Tibial nerve (tissue), 4 donors: Measurements from ENCODE around the gene BLZF1. TPM values are rescaled to one million over a fixed set of nuclear protein-coding genes. Genes with fewer than 3 reads are reported as not detected.

Experiments
- DNase-seq, 2 donors: peaks; one replicate each; pipeline ENCODE4 v3.0.0-alpha.2; 2019; ENCODE audit warnings: low spot score in 2 of 2
- H3K27ac ChIP-seq, 4 donors: fragments of 200-600 bp; sonication (generic) in 3 of 4; one replicate each; pipeline ENCODE4 v1.5.1; 2017 to 2019; ENCODE audit warnings: mild to moderate bottlenecking in 1 of 4
- H3K27me3 ChIP-seq, 2 donors: fragments of 200-600 bp; sonication (generic) in 1 of 2; one replicate each; pipeline versions ENCODE4 v1.5.1 to v1.6.0; 2017 to 2019
- H3K36me3 ChIP-seq, 3 donors: fragments of 200-600 bp; sonication (generic); one replicate each; pipeline ENCODE4 v1.5.1; 2018 to 2019
- H3K4me1 ChIP-seq, 4 donors: fragments of 200-600 bp; sonication (generic) in 3 of 4; one replicate each; pipeline ENCODE4 v1.5.1; 2017 to 2019
- H3K4me3 ChIP-seq, 4 donors: fragments of 200-600 bp; sonication (generic) in 3 of 4; one replicate each; pipeline ENCODE4 v1.5.1; 2017 to 2019; ENCODE audit warnings: mild to moderate bottlenecking in 1 of 4, moderate library complexity in 1 of 4
- H3K9me3 ChIP-seq, 4 donors: fragments of 200-600 bp; sonication (generic) in 3 of 4; one replicate each; pipeline ENCODE4 v1.5.1; 2017 to 2019
- CTCF ChIP-seq, 5 experiments: fragments of 200-600 bp in 3 of 5; fragments of 450-650 bp in 2 of 5; sonication (generic) in 3 of 5; IDR thresholded peaks; one replicate each; pipeline ENCODE4 v1.5.1; 2016 to 2019; ENCODE audit warnings: antibody characterized with exemption in 5 of 5, mild to moderate bottlenecking in 3 of 5, moderate library complexity in 2 of 5
- EP300 ChIP-seq, 2 donors: sonication (generic); formaldehyde crosslinking; IDR thresholded peaks; one replicate each; pipeline ENCODE4 v1.6.1; 2017; ENCODE audit warnings: antibody characterized with exemption in 2 of 2, mild to moderate bottlenecking in 1 of 2
- POLR2A ChIP-seq, 2 donors: fragments of 450-650 bp; IDR thresholded peaks; one replicate each; pipeline ENCODE4 v1.6.1; 2017; ENCODE audit warnings: antibody characterized with exemption in 2 of 2, mild to moderate bottlenecking in 2 of 2, moderate library complexity in 2 of 2
- WGBS, 2 donors: methylation state at CpG; one replicate each; pipeline ENCODE4 v1.1.5; 2018; 5-methylcytosine and 5-hydroxymethylcytosine counted together
- total RNA-seq, 4 donors: library from RNA; depleted of rRNA; stranded (reverse); fragments of >200 nt; gene quantifications; one replicate each; pipeline ENCODE4 v1.1.0, GENCODE V29; 2016

Gene BLZF1
- total RNA-seq, 4 donors from 2014 or later, result 17.8 to 36.0 (median 29.4) TPM

GRCh38 chr1:169426174-169426705 lies 58.2 kb downstream of the BLZF1 start:
- Histone ChIP-seq H3K9me3 (peaks cover 0 to 3% (median 0%) of the 10 kb centered on the region in 4 donors), H3K27me3 (no peaks in the 10 kb centered on the region), H3K27ac (no peak overlapping the region), H3K36me3 (no peaks in the 10 kb centered on the region), H3K4me1 (peaks cover 0 to 8% (median 0%) of the 10 kb centered on the region in 4 donors), H3K4me3 (peak overlapping the region in 2 of 4 donors; percentile 45 to 55)
- 48 to 51% methylated on average over 6 of the region's 6 CpGs for WGBS, 2 donors
- TF ChIP-seq EP300 (IDR thresholded peaks at IDR 0.05) (no peak), POLR2A (IDR thresholded peaks at IDR 0.05) (no peak), CTCF (IDR thresholded peaks at IDR 0.05) (no peak)
- DNase-seq, result no peak

- Histone ChIP-seq H3K4me1 (peaks cover 0 to 8% (median 0%) of the 10 kb centered on the region in 4 donors), H3K9me3 (peaks cover 0 to 3% (median 0%) of the 10 kb centered on the region in 4 donors), H3K4me3 (peak within 1 kb of the TSS; percentile 38 to 55 (median 42)), H3K27ac (peak within 1 kb of the TSS in 1 of 4 donors; percentile 3), H3K36me3 (no peaks in the 10 kb centered on the region), H3K27me3 (no peaks in the 10 kb centered on the region)
- DNase-seq, result peak in 1 of 2 donors; percentile 7
- TF ChIP-seq EP300 (IDR thresholded peaks at IDR 0.05) (peak in 1 of 2 donors; percentile 35), CTCF (IDR thresholded peaks at IDR 0.05) (no peak)
- 1 to 2% methylated on average over 29 of the region's 29 CpGs for WGBS, 2 donors
These were observed 59.2 kb downstream of the BLZF1 start, which contains the start of gene CCDC181 for GRCh38 chr1:169427081-169427641. TSS of gene CCDC181 (minus strand) at chr1:169427474. CDS start at chr1:169424927, 2,547 bp downstream.

Other genes starting within 250 kb of the BLZF1 start
- gene NME7, start 398 bp upstream of the BLZF1 start, total RNA-seq, result 10 to 100 TPM in 2 of 4 donors, 1 to 10 TPM in 2; 8.2 to 26.2 (median 17.5) TPM
- 1 to 10 TPM in 3 of 4 donors, under 1 TPM in 1; 0.39 to 3.6 (median 1.6) TPM for gene CCDC181, start 59.3 kb downstream of the BLZF1 start, total RNA-seq
- gene SLC19A2, start 117.7 kb downstream of the BLZF1 start, total RNA-seq, result 10 to 100 TPM; 25.1 to 51.6 (median 35.6) TPM
- under 1 TPM in 3 of 4 donors, not detected in 1; 0.42 to 0.98 (median 0.60) TPM for gene F5, start 218.3 kb downstream of the BLZF1 start, total RNA-seq